GM21723 (cell line): ENCODE measurements around the gene OR51S1.
"Not testable (repeated sequence)": the region's sequence is repeated elsewhere in the genome, so short reads cannot be mapped to it uniquely, and the experiment has no call there.

ENCODE experiments used
- ATAC-seq: cut with Tn5 transposase; IDR thresholded peaks from one replicate; pipeline ENCODE4 v1.9.1; 2021; ENCODE audit warnings: mild to moderate bottlenecking, moderate library complexity; ENCODE audit not compliant: unreplicated experiment

Gene OR51S1

GRCh38 chr11:4808476-4808875 lies 40.5 kb downstream of the OR51S1 start:
- ATAC-seq = no peak

- no peak for ATAC-seq
Observed at GRCh38 chr11:4804280-4804679, 44.7 kb downstream of the OR51S1 start, which contains the start of gene OR52R1. Gene OR52R1 (minus strand): TSS chr11:4804380. CDS start chr11:4804380, 0 bp downstream.

GRCh38 chr11:4801316-4801715 lies 47.7 kb downstream of the OR51S1 start:
- not testable (repeated sequence) for ATAC-seq

- ATAC-seq = no peak
Observed at GRCh38 chr11:4798427-4799183, 50.4 kb downstream of the OR51S1 start.
